ENCODE data around the gene RAB3IL1.

Gene RAB3IL1

GRCh38 chr11:61911701-61912529 lies 5.5 kb downstream of the RAB3IL1 start:
- Histone ChIP-seq H3K9ac (no peak overlapping the region), H3K27ac (no peak overlapping the region; the same call in 1 of the 2 replicates), H3K4me2 (peak overlapping the region; percentile 51), H3K9me3 (no peaks in the 10 kb centered on the region), H3K4me1 (peaks cover 52% of the 10 kb centered on the region), H3K27me3 (peaks cover 32% of the 10 kb centered on the region), H3K4me3 (no peak overlapping the region), H3K36me3 (no peaks in the 10 kb centered on the region), H4K20me1 (no peaks in the 10 kb centered on the region)
- TF ChIP-seq Cebpa-rat (IDR thresholded peaks at IDR 0.05): no peak

- H3K4me2 ChIP-seq: peak overlapping the region; percentile 51
- H3K27ac ChIP-seq: no peak overlapping the region; the same call in 1 of the 2 replicates
- peaks cover 59% of the 10 kb centered on the region for H3K4me1 ChIP-seq
- H3K4me3 ChIP-seq: no peak overlapping the region
- H3K27me3 ChIP-seq: peaks cover 25% of the 10 kb centered on the region
- TF ChIP-seq Cebpa-rat (IDR thresholded peaks at IDR 0.05): no peak
- H3K36me3 ChIP-seq: no peaks in the 10 kb centered on the region
- H3K9ac ChIP-seq: no peak overlapping the region
- H4K20me1 ChIP-seq: no peaks in the 10 kb centered on the region
- H3K9me3 ChIP-seq: no peaks in the 10 kb centered on the region
These were observed 6.2 kb downstream of the RAB3IL1 start for GRCh38 chr11:61911128-61911700.

- no peak for TF ChIP-seq Cebpa-rat (IDR thresholded peaks at IDR 0.05)
- Histone ChIP-seq H3K27ac (no peak overlapping the region), H3K9ac (no peak overlapping the region), H3K36me3 (no peaks in the 10 kb centered on the region), H3K4me1 (peaks cover 66% of the 10 kb centered on the region), H3K27me3 (peaks cover 18% of the 10 kb centered on the region), H4K20me1 (no peaks in the 10 kb centered on the region), H3K4me3 (no peak overlapping the region), H3K4me2 (no peak overlapping the region), H3K9me3 (no peaks in the 10 kb centered on the region)
These were observed 6.9 kb downstream of the RAB3IL1 start for GRCh38 chr11:61910187-61911127.

GRCh38 chr11:61908730-61909316 lies 8.5 kb downstream of the RAB3IL1 start:
- Histone ChIP-seq H4K20me1 (no peaks in the 10 kb centered on the region), H3K9me3 (no peaks in the 10 kb centered on the region), H3K9ac (peak overlapping the region; percentile 56), H3K27me3 (peaks cover 1% of the 10 kb centered on the region; the same call in 1 of the 2 replicates), H3K27ac (peak overlapping the region; percentile 85), H3K4me2 (peak overlapping the region; percentile 87), H3K4me1 (peaks cover 80% of the 10 kb centered on the region), H3K4me3 (no peak overlapping the region), H3K36me3 (no peaks in the 10 kb centered on the region)
- no peak for TF ChIP-seq Cebpa-rat (IDR thresholded peaks at IDR 0.05)

- peak overlapping the region; percentile 62 for H3K9ac ChIP-seq
- no peak overlapping the region; the same call in 1 of the 2 replicates for H3K4me3 ChIP-seq
- H4K20me1 ChIP-seq: no peaks in the 10 kb centered on the region
- TF ChIP-seq Cebpa-rat (IDR thresholded peaks at IDR 0.05): no peak
- H3K9me3 ChIP-seq: no peaks in the 10 kb centered on the region
- peak overlapping the region; percentile 87 for H3K4me2 ChIP-seq
- peak overlapping the region; percentile 85 for H3K27ac ChIP-seq
- no peaks in the 10 kb centered on the region for H3K27me3 ChIP-seq
- H3K4me1 ChIP-seq: peaks cover 80% of the 10 kb centered on the region
- H3K36me3 ChIP-seq: no peaks in the 10 kb centered on the region
These were observed 9.3 kb downstream of the RAB3IL1 start for GRCh38 chr11:61907871-61908729.

- peak overlapping the region; percentile 85 for H3K27ac ChIP-seq
- H3K4me3 ChIP-seq: peak overlapping the region; percentile 38; the same call in 1 of the 2 replicates
- no peaks in the 10 kb centered on the region for H3K36me3 ChIP-seq
- H3K27me3 ChIP-seq: no peaks in the 10 kb centered on the region
- H3K9me3 ChIP-seq: no peaks in the 10 kb centered on the region
- H4K20me1 ChIP-seq: no peaks in the 10 kb centered on the region
- no peak for TF ChIP-seq Cebpa-rat (IDR thresholded peaks at IDR 0.05)
- peak overlapping the region; percentile 87 for H3K4me2 ChIP-seq
- peaks cover 73% of the 10 kb centered on the region for H3K4me1 ChIP-seq
- H3K9ac ChIP-seq: peak overlapping the region; percentile 62
These were observed 10.1 kb downstream of the RAB3IL1 start for GRCh38 chr11:61907282-61907681.

- Histone ChIP-seq H3K9ac (peak overlapping the region; percentile 62), H4K20me1 (no peaks in the 10 kb centered on the region), H3K27ac (peak overlapping the region; percentile 85), H3K36me3 (no peaks in the 10 kb centered on the region), H3K27me3 (no peaks in the 10 kb centered on the region), H3K4me1 (peaks cover 65% of the 10 kb centered on the region), H3K9me3 (no peaks in the 10 kb centered on the region), H3K4me2 (peak overlapping the region; percentile 87), H3K4me3 (no peak overlapping the region)
- TF ChIP-seq Cebpa-rat (IDR thresholded peaks at IDR 0.05): no peak
These were observed 10.8 kb downstream of the RAB3IL1 start for GRCh38 chr11:61906522-61906909.

- no peak for TF ChIP-seq Cebpa-rat (IDR thresholded peaks at IDR 0.05)
- no peaks in the 10 kb centered on the region for H3K9me3 ChIP-seq
- no peaks in the 10 kb centered on the region for H4K20me1 ChIP-seq
- peak overlapping the region; percentile 85 for H3K27ac ChIP-seq
- H3K4me1 ChIP-seq: peaks cover 60% of the 10 kb centered on the region
- no peaks in the 10 kb centered on the region for H3K36me3 ChIP-seq
- H3K27me3 ChIP-seq: no peaks in the 10 kb centered on the region
- peak overlapping the region; percentile 87 for H3K4me2 ChIP-seq
- H3K9ac ChIP-seq: no peak overlapping the region
- no peak overlapping the region for H3K4me3 ChIP-seq
These were observed 11.4 kb downstream of the RAB3IL1 start for GRCh38 chr11:61905801-61906521.

Data from BLaER1 (cell line).